HG02623 (cell line): ENCODE results near the gene MROH2A.

Source experiments
- ATAC-seq: cut with Tn5 transposase; IDR thresholded peaks from one replicate; pipeline ENCODE4 v1.9.1; 2021; ENCODE audit warnings: moderate library complexity; ENCODE audit not compliant: unreplicated experiment

The MROH2A gene

DNA sequence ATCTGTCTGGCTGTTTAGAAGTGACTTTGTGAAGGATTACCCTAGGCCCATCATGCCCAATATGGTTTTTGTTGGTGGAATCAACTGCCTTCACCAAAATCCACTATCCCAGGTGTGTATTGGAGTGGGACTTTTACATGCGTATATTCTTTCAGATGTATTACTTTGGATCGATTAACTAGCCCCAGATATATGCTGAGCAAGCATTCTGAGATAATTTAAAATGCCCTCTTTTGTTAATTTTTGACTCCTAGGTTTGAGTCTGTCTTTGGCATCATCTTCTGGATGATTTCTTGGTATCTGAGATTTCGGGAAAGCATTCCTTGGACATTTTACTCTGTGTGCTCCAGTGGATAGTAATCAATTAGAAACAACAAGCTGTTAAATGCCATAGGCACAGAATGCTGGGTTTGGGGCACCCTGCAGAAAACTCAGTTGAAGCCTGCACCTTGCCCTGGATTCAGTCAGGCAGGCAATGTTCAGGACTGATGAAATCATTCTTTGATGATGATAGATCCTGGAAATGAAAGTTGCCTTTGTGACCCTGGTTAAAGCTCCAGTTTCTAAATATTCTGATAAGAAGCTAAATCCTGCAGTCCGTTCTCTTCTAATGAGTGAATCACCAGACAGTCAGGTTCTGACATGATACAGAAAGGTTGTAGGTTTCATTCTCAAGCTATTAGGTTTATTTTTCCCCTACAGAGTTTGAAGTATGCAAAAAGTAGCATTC, 16.9 kb upstream of the MROH2A start:
- no peak for ATAC-seq

DNA sequence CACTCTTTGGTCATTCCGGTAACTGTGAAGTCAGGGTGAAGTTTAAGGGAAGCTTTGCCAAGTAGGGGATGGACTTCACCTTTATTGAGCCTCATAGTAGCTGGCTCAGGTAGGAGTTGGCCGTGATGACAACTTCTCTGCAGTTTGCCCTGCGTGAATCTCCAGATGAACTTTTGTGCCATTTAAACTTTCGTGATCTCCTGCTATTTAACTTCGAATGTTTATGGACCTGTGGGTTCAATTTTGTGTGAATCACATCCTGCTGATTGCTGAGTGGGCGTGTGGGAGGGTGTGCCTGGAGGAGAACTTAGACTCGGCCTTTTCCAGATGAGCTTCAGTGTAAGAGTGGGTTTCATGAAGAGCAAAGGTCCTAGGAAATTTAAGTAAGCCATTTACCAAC, 13.9 kb upstream of the MROH2A start:
- no peak for ATAC-seq

- ATAC-seq: no peak
Observed at GRCh38 chr2:233764761-233765160, 13.4 kb upstream of the MROH2A start.

- ATAC-seq: no peak
Observed at GRCh38 chr2:233766416-233766815, 11.7 kb upstream of the MROH2A start.

DNA sequence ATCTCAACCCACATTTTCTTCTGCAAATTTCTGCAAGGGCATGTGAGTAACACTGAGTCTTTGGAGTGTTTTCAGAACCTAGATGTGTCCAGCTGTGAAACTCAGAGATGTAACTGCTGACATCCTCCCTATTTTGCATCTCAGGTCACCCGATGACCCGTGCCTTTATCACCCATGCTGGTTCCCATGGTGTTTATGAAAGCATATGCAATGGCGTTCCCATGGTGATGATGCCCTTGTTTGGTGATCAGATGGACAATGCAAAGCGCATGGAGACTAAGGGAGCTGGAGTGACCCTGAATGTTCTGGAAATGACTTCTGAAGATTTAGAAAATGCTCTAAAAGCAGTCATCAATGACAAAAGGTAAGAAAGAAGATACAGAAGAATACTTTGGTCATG, 10.1 kb upstream of the MROH2A start:
- ATAC-seq: no peak

DNA sequence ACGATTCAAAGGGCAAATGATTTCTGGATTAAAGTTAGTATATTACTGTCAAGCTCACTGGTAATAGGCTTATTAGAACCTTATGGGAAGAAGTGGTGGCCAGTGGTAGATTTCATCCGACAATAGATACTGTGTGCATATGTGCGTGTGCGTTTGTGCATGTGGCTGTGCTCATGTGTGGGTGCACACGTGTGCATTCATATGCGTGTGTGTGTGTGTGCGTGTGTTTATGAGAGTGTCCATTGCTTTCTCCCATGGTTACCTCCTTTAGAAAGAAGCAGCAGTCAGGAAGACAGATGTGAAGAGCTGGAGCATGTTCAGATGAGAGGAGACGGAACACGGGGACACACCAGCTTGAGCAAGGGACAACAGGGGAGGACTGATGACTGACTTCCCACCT, 8.9 kb upstream of the MROH2A start:
- ATAC-seq: no peak

DNA sequence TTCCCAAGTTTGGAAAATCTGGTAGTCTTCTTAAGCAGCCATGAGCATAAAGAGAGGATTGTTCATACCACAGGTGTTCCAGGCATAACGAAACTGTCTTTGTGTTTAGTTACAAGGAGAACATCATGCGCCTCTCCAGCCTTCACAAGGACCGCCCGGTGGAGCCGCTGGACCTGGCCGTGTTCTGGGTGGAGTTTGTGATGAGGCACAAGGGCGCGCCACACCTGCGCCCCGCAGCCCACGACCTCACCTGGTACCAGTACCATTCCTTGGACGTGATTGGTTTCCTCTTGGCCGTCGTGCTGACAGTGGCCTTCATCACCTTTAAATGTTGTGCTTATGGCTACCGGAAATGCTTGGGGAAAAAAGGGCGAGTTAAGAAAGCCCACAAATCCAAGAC, 6.0 kb upstream of the MROH2A start:
- ATAC-seq: no peak

GRCh38 chr2:233772583-233772982, 5.5 kb upstream of the MROH2A start:
- no peak for ATAC-seq

DNA sequence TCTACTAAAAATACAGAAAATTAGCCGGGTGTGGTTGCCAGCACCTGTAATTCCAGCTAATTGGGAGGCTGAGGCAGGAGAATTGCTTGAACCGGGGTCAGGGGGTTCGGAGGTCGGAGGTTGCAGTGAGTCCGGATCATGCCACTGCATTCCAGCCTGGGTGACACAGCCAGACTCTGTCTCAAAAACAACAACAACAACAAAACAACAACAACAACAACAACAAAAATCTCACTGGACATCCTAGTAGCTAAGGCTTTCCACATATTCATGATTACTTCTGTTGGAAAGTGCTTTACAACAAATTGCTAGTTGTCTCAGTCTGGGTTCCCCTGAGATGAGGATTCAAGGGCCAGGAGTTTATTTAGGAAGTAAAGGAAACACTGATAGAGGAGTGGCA, 4.3 kb upstream of the MROH2A start:
- ATAC-seq: no peak

GRCh38 chr2:233775414-233775813, 2.7 kb upstream of the MROH2A start:
- no peak for ATAC-seq

GRCh38 chr2:233779722-233780121, 1.6 kb downstream of the MROH2A start:
- no peak for ATAC-seq

GRCh38 chr2:233780771-233781170, 2.6 kb downstream of the MROH2A start:
- ATAC-seq: no peak

- ATAC-seq: no peak
Observed at GRCh38 chr2:233789554-233789953, 11.4 kb downstream of the MROH2A start.

- ATAC-seq: no peak
Observed at GRCh38 chr2:233791151-233791882, 13.2 kb downstream of the MROH2A start.

GRCh38 chr2:233791883-233792329, 13.8 kb downstream of the MROH2A start:
- ATAC-seq: no peak

- ATAC-seq: no peak
Observed at GRCh38 chr2:233792720-233793119, 14.6 kb downstream of the MROH2A start.

DNA sequence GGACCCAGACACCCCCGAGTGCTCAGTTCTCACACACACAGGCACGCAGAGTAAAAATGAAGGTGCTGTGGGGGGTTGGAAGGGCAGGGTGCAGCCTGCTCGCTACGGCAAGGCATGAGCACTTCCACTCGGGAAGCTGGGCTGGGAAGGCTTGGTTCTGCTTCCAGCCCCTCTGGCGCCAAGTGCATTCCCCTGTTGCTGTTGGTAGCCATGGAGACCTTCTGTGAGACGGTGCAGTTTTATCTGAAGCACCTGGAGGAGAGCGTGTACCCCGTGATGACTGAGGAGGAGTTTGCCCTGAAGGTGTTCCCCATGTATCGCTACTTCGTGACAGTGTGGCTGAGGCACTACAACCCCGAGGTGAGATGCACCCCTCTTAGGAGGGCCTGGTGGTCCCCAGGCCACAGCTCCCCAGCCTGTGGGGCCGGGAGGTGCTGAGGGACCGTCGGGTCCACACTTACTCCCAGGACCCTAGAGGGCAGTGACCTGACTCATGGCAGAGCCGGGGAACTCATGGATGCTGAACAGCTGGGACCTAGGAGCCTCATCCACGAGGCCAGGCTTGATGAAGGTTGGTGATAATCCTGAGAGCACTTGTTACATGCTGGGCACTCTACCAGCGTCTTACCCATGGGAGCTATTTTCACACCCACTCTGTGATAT, 15.5 kb downstream of the MROH2A start:
- ATAC-seq: no peak

DNA sequence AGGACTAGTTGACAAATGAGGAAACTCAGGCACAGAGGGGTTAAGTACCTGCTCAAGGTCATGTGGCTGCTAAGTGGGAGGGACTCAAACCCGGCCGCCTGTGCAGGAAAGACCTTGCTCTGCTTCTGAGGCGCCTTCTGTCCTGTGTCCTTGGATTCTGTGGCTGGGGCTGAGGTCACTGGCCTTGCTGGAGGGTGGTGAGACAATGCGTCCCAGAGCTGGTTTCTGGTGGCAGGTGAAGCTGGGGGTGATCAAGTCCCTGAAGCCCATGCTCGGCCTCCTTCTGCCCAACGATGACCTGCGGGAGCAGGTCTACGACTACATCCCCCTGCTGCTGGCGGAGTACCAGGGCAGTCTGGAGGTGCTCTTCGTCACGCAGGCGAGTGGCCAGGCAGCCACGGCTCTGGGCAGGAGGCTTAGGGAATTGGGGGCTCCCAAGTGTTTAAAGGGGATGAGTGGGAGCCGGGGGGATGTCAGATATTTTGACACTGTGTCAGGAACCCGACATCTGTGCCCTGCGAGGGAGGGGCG, 16.1 kb downstream of the MROH2A start:
- ATAC-seq: no peak

DNA sequence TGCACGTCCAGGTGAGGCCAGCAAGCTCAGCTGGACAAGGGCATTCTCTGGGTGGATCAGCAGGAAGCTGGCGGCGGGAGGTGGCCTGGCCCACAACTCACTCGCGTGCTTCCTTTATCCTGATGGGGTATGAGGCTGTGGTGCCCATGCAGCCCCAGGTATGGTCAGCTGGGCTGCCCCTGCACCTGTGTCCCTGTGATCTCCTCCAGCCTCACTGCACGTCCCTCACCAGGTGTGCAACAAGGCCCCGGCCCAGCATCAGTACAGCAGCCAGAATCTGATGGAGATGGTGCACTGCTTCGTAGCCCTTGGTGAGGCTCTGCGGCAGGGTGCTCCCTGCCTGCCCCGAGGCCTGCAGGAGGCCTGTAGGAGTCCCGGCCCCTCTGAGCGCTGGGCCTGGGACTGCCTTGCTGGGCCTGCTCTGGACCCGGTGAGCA, 17.6 kb downstream of the MROH2A start:
- no peak for ATAC-seq

DNA sequence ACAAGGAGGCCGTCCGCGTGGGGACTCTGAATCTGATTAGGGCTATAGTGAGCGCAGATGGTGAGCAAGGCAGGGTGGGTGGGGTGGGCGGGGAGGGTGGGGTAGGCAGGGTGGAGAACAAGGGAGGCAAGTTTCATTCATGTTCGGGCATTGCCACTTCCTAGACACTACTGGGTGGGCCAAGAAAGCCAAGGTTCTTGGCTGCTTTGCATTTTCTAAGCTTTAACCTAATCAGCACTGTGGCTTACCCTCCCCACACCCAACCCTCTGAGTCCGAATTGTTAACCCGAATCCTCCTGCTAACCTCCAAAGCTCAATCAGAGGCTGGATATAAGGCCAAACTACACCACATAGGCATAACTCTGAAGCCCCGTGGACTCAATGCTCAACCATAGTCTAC, 18.1 kb downstream of the MROH2A start:
- ATAC-seq: no peak

- ATAC-seq: no peak
Observed at GRCh38 chr2:233798335-233799086, 20.4 kb downstream of the MROH2A start.
